Fibroblast of upper back skin (primary cell): ENCODE results near the gene MYH1.
A peak's percentile ranks its signal among the peaks of the same experiment; 100 is the strongest.
"Not testable (repeated sequence)": the region's sequence is repeated elsewhere in the genome, so short reads cannot be mapped to it uniquely, and the experiment has no call there.

Source experiments
- DNase-seq: peaks from one replicate; pipeline ENCODE4 v3.0.0-alpha.2; 2013

The MYH1 gene

GRCh38 chr17:10518271-10519037 lies at the start of gene MYH1:
Gene MYH1 (minus strand): TSS chr17:10518542. CDS start chr17:10516642, 1,900 bp downstream.
- DNase-seq, result no peak

- DNase-seq, result no peak
Measured at GRCh38 chr17:10563991-10564660, 45.8 kb upstream of the MYH1 start.

DNA sequence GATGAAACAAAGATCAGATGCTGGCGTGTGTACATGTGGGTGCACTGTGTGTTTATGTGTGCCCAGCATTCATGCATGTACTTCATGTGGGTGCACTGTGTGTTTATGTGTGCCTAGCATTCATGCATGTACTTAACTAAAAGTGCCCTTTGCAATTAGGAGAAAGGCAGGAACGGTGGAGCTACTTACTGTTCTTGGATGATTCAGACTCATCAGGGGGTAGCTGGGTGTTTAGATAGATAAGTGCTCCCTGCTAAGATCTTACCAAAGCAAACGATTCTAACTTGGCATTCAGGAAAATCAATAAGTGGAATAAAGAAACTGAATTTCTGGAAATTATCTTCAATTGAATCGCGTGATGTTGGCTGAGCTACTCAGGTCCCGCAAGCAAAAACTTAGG lies 39.7 kb upstream of the MYH1 start:
- DNase-seq, result no peak

DNA sequence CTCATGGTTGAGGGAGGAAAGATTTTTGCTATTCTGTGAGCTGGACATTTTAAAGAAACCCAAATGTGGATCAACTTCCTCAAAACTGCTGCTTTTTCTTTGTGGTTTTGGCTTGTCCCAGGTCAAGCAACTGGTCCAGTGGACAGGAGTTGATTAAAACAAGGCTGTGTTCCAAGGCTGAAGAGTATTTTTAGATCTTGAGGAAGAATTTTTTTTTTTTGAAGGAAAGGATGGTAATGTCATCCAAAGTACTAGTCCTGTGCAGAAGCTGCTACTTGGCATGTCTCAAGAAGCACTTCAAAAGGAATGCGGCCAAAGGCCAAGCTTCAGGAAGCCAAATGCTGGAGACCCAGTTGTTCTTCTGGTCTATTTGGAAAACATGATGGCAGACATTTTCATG lies 39.1 kb upstream of the MYH1 start:
- DNase-seq, result peak; percentile 82

- peak; percentile 48 for DNase-seq
Measured at GRCh38 chr17:10556301-10557005, 38.1 kb upstream of the MYH1 start.

- DNase-seq, result no peak
Measured at GRCh38 chr17:10550014-10550413, 31.7 kb upstream of the MYH1 start.

DNA sequence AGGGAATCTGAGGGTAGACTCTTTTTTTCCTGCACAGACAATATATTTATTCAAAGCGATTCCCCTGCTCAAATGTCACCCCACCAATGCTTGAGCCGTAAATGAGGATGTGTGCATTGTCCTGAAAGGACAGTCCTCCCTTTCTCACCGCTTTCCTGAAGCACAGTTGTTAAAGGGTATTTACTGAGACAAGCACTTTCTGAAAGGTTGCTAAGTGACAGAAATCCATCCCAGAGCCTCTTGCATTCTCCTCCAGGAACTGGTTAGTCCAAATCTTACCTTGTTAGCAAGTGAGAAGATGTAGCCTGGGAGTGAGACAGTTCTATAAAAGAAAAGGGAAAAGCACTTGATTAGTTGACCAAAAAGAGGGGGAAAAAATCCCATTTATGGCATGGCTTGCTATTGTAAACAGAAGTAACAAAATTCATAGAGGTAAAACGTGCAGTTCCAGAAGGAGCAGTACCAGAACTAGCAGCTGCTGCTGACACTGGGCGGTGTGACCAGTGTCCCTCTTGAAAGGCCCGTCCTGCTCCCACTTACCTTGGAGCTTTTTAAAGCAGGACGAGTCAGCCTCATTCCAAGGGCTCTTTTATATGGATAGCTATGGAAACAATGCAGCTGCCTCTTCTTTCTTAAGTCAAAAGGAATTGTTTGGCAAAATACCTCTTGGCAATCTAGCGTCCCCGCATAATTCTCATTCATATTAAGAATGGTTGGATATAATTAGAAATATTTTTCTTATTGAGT lies 30.9 kb upstream of the MYH1 start, which contains the start of gene MYH2:
Gene MYH2 (minus strand): TSS at position 563 of the 747 bp plus-strand sequence. CDS start 1,738 bp downstream, outside the sequence.
- peak; percentile 5 for DNase-seq

DNA sequence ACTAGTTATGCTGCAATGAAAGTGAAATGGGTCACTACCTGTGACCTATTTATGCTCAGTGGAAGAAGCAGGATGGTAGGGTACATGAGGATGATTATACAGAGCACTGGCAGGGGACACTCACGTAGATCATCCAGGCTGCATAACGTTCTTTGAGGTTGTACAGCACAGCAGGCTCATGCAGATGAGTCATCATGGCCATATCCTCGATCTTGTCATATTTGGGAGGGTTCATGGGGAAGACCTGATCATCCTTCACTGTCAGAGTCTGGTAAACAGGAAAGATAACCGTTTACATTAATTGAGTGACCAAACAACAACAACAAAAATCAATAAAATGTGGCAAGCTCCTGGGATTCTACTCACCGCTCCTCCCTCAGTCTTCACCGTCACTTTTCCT lies 29.0 kb upstream of the MYH1 start:
- DNase-seq, result peak; percentile 4

DNA sequence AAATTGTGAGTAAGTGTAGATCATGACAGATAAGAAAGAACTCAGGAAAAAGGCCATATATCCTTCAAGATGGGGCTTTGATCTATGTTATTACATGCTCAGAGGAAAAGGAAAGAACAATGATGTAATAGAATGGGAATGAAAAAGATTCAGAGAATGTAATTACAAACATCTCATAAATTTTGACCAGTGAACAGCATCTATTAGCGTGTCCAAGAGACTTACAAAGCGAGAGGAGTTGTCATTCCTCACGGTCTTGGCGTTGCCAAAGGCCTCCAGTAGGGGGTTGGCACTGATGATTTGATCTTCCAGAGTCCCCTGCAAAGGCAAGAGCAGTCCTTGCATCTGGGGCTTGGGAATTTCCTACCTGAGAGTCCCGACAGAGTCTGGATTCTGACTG lies 25.1 kb upstream of the MYH1 start:
- DNase-seq, result peak; percentile 71

DNA sequence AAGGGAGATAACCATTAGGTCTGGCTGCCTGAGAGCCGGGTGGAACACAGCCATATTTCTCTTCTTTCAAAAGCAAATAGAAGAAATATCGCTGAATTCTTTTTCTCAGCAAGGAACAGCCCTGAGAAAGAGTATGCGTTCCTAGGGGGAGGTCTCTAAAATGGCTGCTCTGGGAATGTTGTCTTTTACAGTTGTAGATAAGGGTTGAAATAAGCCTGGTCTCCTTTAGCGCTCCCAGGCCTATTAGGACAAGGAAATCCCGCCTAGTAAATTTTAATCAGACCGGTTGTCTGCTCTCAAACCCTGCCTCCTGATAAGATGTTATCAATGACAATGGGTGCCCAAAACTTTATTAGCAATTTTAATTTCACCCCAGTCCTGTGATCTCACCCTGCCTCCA lies 22.8 kb upstream of the MYH1 start:
- not testable (repeated sequence) for DNase-seq

DNA sequence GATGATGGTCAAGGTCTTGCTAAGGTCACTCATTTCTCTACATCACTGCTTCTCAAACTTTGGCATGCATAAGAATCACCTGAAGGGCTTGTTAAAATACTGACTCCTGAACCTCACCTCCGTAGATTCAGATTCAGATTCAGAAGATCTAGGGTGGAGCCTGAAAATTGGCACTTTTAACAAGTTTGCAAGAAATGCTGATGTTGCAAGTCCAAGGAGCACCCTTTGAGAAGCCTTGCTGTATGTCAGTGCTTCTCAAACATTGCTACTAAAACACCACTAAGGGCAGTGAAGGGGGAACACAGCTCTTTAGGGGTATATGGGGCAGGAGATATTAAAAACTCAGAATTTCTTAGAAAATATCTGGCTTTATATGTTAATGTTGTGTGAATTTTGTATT lies 13.7 kb upstream of the MYH1 start:
- no peak for DNase-seq

- no peak for DNase-seq
Measured at GRCh38 chr17:10527419-10527818, 9.1 kb upstream of the MYH1 start.

DNA sequence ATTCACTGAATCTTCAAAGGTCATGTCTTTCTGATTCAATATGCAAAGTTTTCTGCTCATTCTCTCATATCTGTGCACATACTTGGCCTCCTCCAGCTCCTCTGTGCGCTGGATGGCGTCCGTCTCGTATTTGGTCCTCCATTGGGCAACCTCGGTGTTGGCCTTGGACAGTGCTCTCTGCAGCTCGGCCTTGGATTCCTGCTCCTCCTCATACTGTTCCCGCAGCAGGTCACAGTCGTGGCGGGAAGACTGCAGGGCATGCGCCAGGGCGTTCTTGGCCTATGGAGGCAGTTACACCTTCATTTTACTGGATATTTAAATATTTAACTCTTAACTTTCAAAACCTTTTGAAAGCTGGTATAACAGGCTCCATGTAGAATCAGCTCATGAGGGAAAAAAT lies 8.2 kb upstream of the MYH1 start:
- DNase-seq, result no peak

DNA sequence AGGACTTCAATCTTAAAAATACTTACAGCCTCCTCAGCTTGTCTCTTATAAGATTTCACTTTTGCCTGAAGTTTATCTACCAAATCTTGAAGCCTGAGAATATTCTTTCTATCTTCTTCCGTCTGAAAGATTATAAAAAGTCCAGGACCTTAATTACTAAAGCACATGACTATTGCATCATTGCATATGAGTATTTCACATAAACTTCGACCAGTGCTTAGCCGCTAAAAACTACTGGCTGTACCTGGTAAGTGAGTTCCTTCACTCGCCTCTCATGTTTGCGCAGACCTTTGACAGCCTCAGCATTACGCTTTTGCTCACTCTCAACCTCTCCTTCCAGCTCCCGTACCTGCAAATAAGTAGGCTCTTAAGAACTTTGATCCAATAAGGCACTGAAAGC lies 4.7 kb upstream of the MYH1 start:
- no peak for DNase-seq

- no peak for DNase-seq
Measured at GRCh38 chr17:10521949-10522348, 3.6 kb upstream of the MYH1 start.

- peak; percentile 22 for DNase-seq
Measured at GRCh38 chr17:10516638-10517037, 1.7 kb downstream of the MYH1 start.

DNA sequence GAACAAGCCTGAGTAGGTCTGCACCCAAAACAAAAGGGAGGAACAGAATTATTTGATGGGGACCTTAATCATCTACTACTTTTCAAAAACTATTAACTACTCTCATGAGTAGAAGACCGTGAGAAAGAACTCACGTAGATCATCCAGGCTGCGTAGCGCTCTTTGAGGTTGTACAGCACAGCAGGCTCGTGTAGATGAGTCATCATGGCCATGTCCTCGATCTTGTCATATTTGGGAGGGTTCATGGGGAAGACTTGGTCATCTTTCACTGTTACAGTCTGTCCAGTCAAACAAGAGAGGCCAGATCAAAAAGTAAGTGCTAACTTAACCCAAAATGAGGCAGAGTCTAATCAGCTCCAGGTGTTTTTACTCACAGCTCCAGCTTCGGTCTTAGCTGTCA lies 2.3 kb downstream of the MYH1 start:
- peak; percentile 1 for DNase-seq

DNA sequence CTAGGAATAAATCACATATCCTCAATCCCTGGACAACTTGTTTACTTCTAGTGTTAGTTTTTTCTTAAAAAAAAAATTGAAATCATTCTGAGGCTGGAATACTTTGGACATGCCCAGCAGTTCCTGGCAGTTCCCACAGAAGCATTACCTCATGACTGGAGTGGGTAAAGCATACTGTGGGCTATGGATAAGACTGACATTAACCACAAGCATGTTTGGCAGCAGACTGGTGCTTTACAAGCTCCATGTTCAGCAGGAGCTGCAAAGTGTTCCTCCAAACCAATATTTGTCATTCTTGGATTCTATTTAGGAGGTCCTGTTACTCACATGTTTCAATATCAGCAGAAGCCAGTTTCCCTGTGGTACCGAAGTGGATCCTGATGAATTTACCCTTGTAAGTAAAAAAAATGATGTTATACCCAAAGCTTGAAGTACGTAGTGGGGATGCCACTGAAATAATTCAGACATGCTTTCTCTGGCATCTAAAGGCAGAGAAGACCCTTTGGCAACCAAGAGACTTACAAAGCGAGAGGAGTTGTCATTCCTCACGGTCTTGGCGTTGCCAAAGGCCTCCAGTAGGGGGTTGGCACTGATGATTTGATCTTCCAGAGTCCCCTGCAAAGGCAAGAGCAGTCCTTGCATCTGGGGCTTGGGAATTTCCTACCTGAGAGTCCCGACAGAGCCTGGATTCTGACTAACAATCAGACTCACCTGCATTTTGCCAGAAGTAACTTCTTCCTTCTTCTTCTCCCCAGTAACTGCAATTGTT lies 4.9 kb downstream of the MYH1 start:
- peak; percentile 55 for DNase-seq

- DNase-seq, result no peak
Measured at GRCh38 chr17:10512856-10513255, 5.5 kb downstream of the MYH1 start.

DNA sequence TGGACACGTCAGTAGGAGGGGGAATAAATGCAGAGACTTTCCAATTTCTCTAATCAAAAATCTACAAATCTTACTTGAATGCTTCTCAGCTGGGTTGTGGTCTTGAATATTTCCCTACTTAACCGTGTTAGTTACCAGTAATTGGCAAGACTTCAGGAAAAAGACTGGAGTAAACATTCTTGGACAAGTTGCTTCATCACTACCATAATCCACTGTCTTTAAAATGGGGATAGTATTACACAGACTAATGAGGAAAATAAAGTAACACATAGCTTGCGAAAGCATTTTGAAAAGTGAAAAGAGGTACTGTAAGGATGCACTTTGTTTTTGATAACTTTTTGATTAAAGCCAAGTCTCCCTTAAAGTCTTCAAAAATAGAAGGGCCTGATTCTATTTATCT lies 18.4 kb downstream of the MYH1 start:
- DNase-seq, result peak; percentile 4

DNA sequence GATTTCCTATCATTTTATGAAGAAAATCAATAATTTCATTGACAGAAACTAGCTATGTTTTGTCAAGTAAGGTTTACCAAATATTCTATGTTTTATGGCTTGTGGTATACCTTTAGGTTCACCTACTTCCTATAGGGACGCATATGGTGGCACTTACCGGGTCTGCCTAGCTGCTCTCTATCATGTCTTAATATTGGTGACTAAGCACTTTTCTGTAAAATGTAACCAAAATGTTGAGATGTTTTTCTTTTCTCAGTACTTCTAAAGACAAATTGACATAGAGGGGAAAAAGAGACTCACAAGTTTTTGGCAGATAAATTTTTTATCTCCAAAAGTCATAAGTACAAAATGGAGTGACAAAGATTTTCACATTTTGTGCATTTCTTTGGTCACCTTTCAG lies 26.3 kb downstream of the MYH1 start:
- DNase-seq, result no peak

- DNase-seq, result no peak
Measured at GRCh38 chr17:10482252-10482651, 36.1 kb downstream of the MYH1 start.
